HG03175 (cell line): ENCODE data around the gene AMBP.

Experiments used
- ATAC-seq: cut with Tn5 transposase; IDR thresholded peaks from one replicate; pipeline ENCODE4 v1.9.1; 2021; ENCODE audit warnings: mild to moderate bottlenecking, moderate library complexity; ENCODE audit not compliant: unreplicated experiment

Gene AMBP

DNA sequence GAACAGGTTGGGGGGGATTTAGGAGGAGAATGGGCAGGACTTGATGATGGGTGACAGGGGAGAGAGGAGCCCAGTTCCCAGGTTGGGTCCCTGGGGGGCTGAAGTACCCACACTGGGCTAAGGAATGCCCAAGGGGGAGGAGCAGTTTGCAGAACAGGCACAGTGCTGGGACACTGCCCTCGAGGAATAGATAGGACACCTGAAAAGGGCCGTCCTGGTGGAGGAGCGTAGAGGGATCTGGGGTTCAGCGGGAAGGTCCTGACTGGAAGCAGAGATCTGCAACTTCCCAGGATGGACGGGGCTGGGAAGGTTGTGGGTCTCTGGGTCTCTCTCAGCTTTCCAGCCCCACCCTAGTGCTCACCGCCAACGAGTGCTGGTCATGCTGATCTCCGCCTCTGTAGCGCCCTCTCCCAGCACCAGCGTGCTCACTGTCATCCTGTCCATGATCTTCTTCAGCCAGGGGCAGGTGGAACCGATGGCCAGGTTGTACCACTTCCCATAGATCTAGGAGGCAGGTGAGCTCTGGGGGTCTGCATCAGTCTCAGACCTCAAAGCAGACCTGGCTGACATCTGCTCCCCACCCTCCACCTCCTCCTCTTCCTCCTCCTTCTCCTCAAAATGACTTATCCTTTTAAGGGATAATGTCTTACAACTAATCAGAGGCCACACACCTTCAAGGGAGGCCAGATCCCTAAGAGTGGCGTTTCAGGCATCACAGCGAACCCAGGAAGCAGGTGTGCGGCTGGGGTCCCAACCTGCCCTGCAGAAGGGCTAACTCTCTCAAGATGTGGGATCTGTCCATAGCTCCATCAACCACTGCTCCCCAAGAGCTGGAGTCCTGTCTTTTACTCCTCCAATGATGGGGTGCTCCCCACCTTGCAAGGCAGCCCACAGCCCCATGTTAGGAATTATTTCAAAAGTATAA, 1.6 kb downstream of the AMBP start:
- no peak for ATAC-seq

DNA sequence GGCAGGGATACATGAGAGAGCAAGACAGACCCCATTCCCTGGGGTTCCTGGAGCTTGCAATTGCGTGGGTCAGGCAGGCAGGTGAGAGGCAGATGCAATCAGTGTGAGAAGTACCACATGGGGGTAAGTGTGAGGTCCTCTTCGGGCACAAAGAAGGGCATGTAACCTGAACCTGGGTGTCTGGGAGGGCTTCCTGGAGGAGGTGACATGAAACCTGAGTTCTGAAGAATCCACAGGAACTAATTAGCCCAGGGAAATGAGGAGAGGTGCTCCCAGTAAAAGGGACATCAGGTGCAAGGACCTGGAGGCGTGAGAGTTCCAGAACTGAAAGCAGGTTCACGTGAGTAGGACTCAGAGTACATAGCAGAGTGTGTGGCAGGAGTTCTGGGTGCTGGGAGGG, 2.5 kb downstream of the AMBP start:
- no peak for ATAC-seq

DNA sequence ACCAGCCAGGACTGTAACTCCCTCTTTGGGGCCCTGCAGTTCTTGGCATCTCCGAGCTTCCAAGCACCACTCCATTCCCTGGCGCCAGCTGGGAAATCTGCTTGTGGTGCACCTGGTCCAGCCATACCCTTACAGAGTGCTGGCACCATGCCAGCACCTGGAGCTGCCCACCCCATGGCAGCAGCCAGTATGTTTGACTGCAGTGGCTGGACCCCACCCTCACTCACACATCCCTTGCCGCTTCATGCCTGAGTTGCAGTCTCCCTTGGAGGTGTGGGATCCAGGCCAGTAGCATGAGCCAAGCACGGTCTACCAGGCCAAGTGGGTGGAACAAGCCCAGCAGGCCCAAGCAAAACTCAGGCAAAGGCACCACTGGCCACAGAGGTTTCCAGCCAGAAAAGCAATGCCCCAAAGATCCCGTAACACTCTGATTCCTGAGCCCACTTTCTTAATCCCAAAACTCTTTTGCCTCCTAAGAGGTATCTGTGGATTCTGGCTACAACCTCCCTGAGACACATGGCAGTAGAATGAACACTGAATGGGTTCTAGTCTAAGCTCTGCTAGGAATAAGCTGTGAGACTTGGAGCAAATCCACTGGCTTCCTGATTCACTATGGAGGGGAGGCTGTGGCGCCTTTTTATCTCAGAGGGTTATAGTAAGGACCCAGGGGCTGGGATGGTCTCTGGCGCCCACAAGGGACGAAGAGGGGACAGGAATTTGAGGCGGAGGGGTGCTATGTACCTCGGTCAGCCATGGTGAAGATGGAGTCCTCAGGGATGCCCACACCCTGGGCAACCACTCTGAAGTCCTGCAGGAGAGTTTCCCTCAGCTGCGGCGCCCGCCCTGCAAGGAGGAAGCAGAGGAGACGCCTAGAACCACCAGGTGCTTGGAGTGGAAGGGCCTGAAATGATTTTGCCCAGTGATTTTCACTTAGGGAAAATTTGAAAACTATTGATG, 5.6 kb downstream of the AMBP start:
- ATAC-seq = no peak

DNA sequence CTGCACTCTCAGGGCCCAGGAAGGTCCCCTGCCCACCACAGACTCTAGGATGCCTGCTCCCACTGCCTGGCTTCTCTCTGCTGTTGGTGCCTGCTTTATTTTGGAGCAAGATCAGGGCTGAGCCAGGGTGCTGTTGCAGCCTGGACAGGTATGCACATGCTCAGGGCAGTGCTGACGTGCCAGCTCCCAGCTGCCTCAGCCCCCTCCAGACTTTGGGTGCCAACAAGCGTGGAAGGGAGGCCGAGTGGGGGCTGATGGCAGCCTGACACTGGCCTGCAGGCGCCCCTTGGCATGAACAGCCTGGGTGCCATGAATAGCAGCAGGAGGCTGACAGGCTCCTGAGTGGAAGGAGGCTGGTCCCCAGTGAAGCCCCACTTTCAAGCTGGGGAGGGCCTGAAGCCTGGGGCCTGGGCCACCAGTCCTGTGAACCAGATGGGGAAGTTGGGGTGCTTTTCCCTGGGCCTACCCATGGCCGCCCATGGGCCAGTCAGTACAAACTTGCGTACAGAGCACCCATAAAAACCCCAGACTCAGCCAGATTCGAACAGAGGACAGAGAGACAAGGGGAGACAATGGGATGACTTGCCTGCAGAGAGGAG, 6.8 kb downstream of the AMBP start:
- ATAC-seq = no peak

DNA sequence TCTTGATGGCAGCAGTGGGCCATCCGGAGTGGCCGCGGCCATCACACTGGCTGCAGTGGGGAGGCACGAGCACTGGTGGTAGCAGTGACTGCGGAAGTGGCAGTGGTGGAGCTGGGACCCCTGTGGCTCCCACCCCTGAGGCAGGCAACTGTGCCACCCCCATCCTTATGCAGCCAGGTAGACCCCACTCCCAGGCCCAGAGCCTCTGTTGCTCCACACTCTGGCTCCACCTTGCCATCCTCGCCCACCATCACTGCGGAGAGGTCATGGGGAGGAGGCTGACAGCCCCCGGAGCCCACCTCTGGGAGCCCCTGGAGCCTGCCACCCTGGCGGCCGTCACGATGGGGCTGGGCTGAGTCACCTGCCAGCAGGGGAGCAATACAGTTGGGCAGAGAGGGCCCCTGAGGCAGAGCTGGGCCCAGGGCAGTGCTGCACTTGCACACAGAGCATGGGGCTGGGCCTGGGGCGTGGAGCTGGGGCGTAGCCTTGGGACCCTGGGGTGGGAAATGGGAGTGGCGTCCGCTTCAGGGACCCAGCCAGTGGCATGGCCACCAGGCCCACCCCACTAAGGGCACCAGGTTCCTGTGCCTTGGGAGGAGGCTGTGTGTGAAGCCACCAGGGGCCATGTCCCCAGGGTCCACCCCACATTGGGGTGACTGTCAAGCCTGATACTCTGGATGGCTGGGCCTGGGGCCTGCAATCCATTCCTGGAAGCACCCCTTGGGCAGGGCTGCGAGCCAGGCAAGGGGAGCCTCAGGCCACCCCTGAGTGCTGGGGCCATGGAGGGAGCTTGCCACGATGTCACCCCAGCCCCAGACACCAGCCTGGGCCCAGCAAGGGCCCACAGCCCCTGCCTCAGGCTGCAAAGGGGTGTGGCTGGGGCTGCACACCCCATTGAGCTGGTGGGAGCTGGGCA, 7.7 kb downstream of the AMBP start:
- no peak for ATAC-seq

DNA sequence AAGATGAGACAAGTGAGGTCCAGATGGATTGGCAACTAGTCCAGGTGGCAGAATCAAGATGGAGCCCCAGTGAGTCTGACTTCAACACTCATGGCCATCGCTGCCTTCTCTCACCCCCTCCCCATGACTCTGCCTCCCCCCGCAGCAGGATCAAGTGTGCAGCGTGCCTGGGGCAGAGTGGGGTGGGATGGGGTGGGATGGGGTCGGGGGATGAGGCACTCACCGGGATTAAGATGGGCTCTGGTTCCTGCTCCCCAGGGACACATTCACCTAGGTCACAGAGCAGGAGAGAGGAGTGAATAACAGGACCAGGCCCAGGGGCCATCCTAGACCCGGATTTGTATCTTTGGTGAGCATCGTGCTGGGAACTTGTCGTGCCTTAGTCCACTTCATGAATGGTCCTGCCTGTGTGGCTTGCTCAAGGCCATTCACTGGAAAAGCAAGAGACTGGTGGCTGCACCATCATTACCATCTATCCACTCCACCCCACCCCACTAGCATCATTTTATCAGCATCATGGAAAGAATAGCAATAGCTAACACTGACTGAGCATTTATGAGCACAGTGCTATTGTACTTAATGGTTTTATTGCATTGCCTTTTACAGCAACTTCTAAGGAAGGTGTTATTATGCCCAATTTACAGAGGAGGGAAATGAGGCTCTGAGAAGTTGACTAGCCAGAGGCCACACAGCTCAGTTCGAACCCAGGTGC, 8.5 kb downstream of the AMBP start:
- ATAC-seq = no peak

DNA sequence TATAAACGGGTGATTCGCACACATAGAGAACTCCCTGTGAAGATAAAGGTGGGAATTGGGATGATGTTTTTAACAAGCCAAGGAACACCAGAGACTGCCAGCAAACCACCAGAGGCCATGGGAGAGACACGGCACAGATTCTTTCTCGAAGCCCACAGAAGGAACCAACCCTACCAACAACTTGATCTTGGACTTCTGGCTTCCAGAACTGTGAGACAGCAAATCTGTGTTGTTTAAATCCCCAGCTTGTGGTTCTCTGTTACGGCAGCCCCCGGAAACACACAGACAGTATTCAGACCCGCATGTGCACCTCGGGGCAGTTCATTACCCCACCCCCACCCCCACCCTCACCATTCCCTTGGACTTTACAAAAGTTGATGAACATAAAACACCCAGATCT, 12.8 kb downstream of the AMBP start:
- ATAC-seq = no peak

DNA sequence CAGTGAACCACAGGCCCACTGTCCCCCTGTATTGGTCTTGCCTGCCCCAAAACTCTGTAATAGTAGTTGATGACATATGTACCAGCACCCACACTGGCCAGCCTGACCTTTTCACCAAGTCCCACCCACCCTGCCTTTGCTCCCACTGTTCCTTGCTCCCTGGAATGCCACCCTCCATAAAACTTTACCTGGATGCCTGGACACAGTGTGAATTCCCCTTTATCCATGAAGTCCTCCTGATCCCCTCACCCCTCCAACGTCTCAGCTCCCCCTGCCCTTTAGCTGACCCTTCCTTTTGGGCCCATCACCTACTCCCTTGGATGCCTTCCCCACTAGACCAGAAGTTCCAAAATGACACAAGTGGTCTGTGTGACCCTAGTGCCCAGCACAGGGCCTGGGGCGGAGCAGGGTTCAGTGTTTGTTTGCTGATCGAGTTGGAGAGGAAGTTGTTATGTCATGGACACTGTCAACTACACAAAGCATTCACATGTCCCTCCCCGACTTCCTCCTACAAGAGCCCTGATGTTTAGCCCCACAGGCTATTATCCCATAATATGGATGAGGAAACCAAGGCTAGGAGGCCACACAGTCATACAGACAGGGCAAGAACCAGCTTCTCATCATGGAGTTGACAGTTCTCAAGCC, 16.1 kb downstream of the AMBP start:
- ATAC-seq = no peak

DNA sequence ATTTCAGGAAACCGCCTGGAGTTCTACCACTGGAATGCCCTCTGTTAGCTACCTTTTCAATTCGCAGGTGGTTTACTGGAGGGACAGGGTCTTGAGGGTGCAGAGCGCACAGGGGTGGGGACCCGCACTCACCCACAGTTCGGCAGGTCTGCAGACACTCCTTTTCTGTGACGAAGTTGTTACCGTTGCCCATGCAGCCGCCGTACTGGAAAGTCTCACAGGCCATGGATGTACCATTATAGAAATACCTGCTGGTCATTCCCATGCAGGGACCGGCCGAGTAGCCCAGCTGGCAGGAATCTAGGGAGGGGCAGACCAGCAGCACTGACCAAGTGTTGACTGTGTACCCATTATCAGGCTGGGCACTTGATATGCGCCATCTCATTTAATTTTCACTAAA, 16.8 kb downstream of the AMBP start:
- no peak for ATAC-seq

DNA sequence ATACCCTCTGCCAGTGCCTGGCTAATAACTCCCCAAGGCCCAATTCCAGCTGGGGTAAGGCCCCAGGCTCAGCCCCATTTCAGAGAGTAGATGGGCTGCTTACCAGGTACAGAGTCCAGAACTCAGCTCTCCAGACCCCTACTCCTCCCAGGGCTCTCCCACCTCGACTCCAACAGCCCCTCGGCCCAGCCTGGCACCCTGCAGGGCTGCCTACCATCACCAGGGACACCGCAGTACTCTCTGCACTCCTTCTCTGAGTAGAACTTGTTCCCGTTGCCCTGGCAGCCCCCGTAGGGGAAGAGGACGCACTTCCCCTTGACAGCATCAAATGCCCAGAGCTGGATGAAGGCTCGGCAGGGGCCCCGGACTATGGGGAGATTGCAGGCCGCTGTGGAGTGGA, 17.4 kb downstream of the AMBP start:
- ATAC-seq = no peak

DNA sequence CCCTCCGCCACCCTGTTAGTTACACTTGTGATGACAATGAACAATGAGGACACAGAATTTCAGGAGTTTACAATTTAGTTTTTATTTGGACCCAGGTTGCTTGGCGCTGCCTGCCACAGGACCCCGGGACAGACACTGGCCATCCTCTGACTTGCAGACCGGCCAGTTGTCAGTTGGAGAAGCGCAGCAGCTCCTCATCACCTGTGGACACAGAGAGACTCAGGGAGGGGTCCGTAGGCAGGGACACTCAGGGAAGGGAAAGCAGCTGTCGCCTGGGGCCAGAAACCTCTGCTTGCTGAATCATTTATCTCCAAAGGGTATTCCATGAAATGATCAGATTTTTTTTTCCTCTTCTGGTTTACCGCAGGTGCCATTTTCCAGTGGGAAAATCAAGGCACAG, 18.0 kb downstream of the AMBP start:
- no peak for ATAC-seq

DNA sequence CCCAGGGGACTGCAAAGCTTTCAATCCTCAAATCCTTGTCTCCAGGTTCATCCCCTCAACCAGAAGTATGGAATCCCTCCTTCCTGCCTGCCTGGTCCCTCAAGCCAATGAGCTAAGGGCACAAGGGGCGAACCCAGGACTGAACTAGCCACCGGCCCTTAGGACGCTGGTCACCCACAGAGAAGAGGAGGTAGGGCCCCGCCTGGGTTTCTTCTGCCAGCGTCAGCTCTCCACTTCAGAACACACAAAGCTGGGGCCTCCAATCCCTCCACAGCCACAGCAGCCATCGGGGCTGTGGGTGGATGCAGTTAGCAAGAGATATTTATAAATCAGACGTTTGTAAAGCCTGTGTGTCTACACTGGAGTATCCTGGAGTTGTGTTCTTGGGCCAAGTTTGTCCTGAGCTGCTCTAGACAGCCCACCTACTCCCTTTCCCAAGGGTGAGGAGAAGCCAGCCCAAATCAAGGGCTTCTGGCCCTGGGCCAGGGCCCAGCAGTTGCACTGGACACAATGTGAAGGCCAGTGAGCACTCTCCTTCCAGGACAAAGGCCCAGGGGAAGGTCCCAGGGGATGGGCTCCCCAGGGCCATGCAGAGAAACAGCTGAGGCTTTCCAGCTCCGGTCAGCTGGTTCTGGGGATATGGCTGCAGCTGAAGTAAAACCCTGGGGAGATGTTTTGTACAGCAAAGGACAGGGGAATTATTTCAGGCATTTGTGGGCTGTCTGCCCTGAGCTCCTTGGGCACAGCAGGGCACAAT, 18.9 kb downstream of the AMBP start:
- no peak for ATAC-seq

DNA sequence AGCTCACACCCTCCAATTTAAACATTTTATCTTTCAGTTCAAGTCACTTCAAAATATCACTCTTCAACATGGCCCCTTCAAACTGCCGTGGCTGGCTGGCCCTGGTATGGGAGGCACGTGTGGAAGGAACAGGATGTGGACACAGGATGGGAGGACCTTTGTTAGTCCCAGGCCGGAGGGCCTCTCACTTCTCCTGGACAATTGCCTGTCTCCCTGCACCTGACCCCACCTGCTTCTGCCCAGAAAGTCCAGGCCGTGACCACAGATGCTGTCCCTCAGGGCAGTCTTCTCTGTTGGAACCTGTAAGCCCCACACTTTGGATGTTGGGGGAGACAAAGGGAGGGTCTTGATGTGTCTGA, 19.4 kb downstream of the AMBP start:
- ATAC-seq = no peak

DNA sequence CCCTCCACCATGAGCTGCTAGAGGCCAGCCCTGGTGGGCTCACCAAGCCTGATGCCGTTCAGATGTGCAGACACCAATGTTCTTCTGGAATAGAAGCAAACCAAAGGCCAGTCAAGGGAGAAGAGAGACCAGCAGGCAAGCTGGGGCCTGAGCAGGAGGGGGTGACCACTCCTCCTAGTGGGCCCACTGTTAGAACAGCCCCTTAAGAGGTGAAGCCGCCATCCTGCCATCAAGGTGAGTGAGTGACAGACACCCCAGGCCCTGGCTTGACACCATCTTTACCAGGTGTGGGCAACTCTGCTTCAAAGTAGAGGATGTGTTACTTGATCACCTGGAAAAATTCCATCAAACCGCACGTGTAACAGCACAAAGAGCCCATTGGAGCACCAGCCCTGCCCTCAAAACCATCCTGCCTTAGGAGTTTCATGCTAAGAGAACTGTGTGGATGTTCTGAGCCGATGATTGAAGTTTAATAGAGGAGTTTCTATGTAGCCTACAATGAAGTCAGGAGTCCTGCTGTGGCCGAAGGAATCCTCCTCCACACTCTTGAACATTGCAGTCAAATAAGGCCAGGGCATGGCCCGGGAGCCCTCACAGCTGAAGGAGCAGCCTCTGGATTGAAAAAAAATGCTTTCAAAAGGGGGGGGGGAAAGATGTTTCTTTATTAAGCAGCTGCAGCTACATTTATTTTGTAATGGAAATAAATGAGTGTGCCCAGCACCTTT, 20.8 kb downstream of the AMBP start:
- no peak for ATAC-seq

DNA sequence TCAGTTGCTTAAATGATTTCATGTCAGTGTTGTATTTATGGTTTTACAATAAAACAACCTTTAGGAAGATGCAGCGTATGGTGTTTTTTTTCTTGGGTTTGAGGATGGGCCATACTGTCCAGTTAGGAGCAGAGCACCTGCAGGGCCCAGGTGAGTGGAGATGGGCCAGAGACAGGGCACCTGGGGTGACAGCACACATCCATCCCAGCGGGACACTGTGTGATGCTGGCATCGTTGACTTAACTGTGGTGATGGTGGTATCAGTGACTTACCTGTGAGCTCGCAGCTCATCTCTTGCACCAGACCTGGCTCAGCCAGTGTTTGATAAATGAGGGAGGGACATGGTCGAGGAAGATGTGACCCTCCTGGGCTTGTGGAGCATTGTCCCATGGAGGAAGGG, 21.6 kb downstream of the AMBP start:
- ATAC-seq = no peak

DNA sequence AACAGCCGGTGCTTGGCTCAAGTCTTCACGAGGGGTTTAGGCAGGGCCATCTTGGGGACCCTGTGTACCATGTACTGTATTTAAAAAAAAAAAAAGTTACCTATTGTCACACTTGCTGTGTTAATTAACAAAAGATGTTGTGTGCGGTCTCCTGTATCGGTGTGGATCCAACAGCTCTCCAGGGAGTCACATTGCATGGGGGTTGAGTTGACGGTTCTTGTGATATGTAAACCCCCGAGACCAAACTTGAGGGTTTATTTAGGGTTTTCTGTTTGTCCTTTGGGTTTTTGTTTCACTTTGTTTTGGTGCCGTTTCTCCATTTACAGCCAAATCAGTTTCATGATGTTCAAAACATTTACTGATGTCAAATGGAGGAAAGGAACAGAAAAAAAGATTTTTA, 22.2 kb downstream of the AMBP start:
- ATAC-seq = no peak

DNA sequence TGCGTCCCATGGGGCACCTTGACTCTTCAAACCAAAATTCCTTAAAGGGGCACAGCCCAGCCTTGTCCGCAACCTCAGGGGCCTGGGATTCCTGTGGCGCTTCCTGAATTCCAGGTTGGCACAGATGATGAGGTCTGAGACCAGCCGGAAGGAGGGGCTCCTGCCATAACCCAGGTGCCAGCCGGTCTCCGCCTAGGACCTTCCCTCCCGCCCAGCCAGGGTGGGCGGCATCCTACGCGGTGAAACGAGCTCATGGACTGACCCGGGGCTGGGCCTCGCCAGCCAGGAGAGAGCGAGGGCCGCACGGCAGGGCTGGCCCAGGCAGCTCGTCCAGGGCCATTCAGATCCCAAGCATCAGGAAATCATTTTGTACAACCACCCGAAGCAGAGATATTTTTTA, 23.0 kb downstream of the AMBP start:
- no peak for ATAC-seq

DNA sequence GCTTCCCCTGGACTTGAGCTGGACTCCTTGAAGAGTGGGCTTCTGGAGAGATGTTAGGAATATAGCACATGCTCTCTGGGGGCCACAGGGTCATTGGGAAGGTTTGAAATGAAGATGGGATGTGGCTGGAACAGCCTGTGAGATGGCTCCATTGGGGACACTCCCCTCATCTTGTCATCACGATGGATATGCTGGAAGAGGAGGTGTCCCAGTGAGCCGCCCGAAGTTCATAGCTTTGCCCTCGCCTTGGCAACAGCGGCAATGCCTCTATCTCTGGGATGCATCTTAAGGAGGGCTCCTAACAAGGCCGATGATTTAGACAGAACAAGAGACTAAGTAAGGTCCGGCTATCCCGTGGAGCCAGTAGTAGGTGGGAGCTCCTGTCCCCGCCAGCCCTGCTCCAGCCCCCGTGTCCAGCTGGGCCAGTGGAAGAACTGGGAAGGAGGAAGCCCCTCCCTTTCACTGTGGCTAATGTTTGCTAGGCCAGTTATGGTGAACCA, 23.9 kb downstream of the AMBP start:
- no peak for ATAC-seq
